Measurements from ENCODE around the gene PDGFC.
"Not testable (repeated sequence)": the region's sequence is repeated elsewhere in the genome, so short reads cannot be mapped to it uniquely, and the experiment has no call there.

PDGFC gene

GRCh38 chr4:156949373-156949814 is 22.2 kb downstream of the PDGFC start:
- no peak for DNase-seq

GRCh38 chr4:156948738-156949137 is 22.9 kb downstream of the PDGFC start:
- no peak for DNase-seq

- DNase-seq: no peak
Observed at GRCh38 chr4:156948133-156948532, 23.5 kb downstream of the PDGFC start.

GRCh38 chr4:156946516-156947424 is 24.8 kb downstream of the PDGFC start:
- DNase-seq: peak; percentile 7

GRCh38 chr4:156945532-156945931 is 26.1 kb downstream of the PDGFC start:
- no peak for DNase-seq

GRCh38 chr4:156942991-156943390 is 28.6 kb downstream of the PDGFC start:
- DNase-seq: no peak

- peak; percentile 80 for DNase-seq
Observed at GRCh38 chr4:156941940-156942548, 29.6 kb downstream of the PDGFC start.

GRCh38 chr4:156939801-156940200 is 31.8 kb downstream of the PDGFC start:
- no peak for DNase-seq

- DNase-seq: no peak
Observed at GRCh38 chr4:156939139-156939538, 32.5 kb downstream of the PDGFC start.

GRCh38 chr4:156934259-156934635 is 37.4 kb downstream of the PDGFC start:
- no peak for DNase-seq

GRCh38 chr4:156933633-156934258 is 37.9 kb downstream of the PDGFC start:
- no peak for DNase-seq

GRCh38 chr4:156932360-156932759 is 39.2 kb downstream of the PDGFC start:
- DNase-seq: not testable (repeated sequence)

GRCh38 chr4:156931267-156931666 is 40.3 kb downstream of the PDGFC start:
- no peak for DNase-seq

- no peak for DNase-seq
Observed at GRCh38 chr4:156929386-156930105, 42.1 kb downstream of the PDGFC start.

- no peak for DNase-seq
Observed at GRCh38 chr4:156924774-156925315, 46.8 kb downstream of the PDGFC start.

GRCh38 chr4:156923525-156923924 is 48.1 kb downstream of the PDGFC start:
- no peak for DNase-seq

- DNase-seq: no peak
Observed at GRCh38 chr4:156915221-156915620, 56.4 kb downstream of the PDGFC start.

GRCh38 chr4:156913234-156913633 is 58.4 kb downstream of the PDGFC start:
- DNase-seq: no peak

- DNase-seq: no peak
Observed at GRCh38 chr4:156909010-156909409, 62.6 kb downstream of the PDGFC start.

GRCh38 chr4:156906325-156906724 is 65.3 kb downstream of the PDGFC start:
- DNase-seq: no peak

GRCh38 chr4:156901871-156902270 is 69.7 kb downstream of the PDGFC start:
- DNase-seq: no peak

- no peak for DNase-seq
Observed at GRCh38 chr4:156898373-156899117, 73.1 kb downstream of the PDGFC start.

Measured in NCI-H1092 treated with DMSO at 0.1 percent for 48 hours (cell line).